OCI-LY3 (cell line): Measurements from ENCODE around the gene AGPAT3.

Experiments used
- EZH2phosphoT487 ChIP-seq: fragments of 200-600 bp; shearing (Covaris generic); IDR thresholded peaks from 2 replicates; pipeline ENCODE4 v1.6.1; 2018; ENCODE audit warnings: antibody characterized with exemption, mixed run types, low read depth
- TF ChIP-seq, protein P1 (sequence below): fragments of 200-600, 300-600 bp; sonication (generic); IDR thresholded peaks from 2 replicates; pipeline ENCODE4 v1.5.1; 2014; ENCODE audit warnings: antibody characterized with exemption, low read length, low read depth

DNA sequence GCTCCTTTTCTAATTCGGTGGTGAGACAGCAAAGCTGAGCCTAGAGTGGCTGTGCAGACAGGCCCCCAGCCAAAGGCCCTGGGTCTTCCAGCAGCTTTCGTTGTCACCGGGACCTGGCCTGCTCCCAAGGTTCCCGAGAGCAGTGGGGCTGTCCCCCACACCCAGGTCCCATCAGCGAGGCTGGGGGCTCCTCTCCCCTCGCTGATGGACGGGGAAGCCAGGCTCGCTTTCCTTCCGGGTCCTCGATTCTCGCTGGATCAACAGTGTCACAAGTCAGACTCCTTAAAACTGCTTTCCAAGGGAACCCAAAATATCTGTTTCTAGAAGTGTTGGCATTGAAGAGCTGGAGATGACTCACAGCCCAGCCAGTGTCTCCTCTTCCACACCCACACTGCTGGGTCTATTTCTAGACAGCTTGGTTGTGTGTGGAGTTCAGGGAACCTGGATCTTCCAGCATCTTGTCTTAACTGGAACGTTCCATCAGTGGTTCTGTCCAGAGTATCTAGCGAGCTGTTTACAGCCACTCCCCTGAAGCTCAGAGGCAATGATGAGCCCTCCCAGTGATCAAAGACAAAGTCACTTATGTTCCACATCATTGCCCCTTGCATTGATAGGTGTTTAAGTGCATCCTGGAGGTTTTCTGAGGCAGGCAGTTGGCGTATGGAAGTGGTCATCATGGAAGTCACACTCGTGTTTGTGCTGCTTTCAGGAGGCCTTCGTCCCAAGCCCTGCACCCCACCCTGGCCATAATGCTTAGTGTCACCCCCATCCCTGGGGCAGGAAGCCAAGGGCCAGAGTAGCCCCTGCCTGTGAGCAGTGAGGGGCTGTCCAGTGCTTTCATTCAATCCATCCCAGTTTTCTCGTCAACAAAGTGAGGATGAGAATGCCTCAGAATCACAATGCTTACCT lies 40.4 kb upstream of the AGPAT3 start:
- no peak for TF ChIP-seq EZH2phosphoT487
- TF ChIP-seq, protein P1, sequence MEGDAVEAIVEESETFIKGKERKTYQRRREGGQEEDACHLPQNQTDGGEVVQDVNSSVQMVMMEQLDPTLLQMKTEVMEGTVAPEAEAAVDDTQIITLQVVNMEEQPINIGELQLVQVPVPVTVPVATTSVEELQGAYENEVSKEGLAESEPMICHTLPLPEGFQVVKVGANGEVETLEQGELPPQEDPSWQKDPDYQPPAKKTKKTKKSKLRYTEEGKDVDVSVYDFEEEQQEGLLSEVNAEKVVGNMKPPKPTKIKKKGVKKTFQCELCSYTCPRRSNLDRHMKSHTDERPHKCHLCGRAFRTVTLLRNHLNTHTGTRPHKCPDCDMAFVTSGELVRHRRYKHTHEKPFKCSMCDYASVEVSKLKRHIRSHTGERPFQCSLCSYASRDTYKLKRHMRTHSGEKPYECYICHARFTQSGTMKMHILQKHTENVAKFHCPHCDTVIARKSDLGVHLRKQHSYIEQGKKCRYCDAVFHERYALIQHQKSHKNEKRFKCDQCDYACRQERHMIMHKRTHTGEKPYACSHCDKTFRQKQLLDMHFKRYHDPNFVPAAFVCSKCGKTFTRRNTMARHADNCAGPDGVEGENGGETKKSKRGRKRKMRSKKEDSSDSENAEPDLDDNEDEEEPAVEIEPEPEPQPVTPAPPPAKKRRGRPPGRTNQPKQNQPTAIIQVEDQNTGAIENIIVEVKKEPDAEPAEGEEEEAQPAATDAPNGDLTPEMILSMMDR = no peak
